Measurements from ENCODE around the gene ZFPM1.

GRCh38 chr16:88431651-88432050 is 21.4 kb upstream of the ZFPM1 start:
- TF ChIP-seq CTCF (IDR thresholded peaks at IDR 0.05; ENCODE audit: insufficient read depth, low read length) (no peak), POLR2AphosphoS5 (IDR thresholded peaks at IDR 0.05; ENCODE audit: low read depth) (no peak), REST (IDR thresholded peaks at IDR 0.05; ENCODE audit: insufficient replicate concordance, low read depth) (no peak)

All from HL-60 (cell line).